ENCODE data around the gene CCDC107.
"Not testable (repeated sequence)": the region's sequence is repeated elsewhere in the genome, so short reads cannot be mapped to it uniquely, and the experiment has no call there.

The CCDC107 gene

DNA sequence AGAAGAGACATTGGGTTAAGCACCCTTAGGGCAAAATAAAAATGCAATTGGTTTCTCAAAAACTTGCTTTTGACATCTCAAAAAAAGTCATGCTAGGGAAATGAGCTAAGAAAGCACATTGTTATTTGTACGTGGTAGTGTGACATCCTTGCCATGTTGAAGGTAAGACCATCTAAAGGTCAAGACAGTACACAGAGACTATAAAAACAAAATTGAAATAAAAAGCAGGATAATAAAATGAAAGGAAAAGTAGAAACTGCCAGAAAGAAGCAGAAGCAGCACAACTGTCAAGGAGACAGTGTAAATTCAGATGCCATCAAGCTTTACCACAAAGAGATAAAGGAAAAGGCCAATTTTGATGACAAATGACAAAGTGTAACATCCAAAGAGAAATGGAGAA lies 18.9 kb upstream of the CCDC107 start:
- not testable (repeated sequence) for DNase-seq

DNA sequence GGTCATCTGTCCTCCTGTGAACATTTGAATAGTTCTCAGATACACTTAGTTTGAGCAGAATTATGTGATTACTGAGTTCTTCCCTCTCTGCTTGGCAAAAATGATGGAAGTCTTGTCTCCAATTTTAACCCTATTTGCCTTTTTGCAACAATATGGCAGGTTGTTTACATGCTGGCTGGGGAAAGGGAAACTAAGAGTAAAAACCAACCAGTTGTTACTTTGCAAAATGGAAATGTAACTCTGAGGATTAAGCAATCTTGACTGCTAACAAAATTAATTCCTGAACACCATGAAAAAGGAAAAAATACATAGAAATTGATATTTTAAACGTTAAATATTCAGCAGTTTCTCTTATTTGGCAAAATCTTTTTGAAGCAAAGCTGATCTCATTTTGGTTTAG lies 18.5 kb upstream of the CCDC107 start:
- no peak for DNase-seq

DNA sequence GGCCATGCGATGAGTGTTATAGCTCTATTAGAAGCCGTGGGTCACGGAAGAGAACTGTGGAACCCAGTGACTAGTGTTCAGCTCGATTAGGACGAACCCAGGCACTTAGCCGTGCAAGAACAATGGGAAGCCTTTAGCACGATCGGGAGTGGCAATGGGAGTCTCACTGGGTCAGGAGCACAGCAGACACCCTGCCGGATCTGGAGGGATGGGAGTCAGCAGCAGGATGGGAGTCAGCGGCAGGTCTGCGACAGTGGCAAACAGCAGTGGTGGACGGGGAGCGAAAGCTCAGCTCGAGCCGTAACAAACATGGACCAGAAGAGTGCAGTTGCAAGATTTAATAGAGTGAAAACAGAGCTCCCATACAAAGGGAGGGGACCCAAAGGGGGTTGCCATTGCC lies 17.7 kb upstream of the CCDC107 start:
- DNase-seq: not testable (repeated sequence)

DNA sequence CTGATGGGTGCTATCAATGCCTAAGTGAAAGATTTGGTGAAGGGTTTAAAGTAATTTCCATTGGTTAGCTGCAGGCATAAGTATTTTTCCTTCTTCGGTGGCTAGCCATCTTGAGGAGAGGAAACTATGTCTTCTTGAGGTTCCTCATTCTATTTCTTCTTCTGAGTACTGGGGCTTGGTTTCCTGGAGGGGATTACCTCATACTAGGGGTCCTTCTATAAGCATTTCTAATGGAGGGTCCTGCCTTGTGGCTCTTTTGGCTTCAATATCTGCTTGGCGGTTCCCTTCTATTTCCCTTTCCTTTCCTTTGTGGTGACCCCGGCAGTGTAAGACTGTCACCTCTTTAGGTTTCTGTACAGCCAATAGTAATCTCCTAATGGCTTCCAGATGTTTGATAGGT lies 16.6 kb upstream of the CCDC107 start:
- DNase-seq: not testable (repeated sequence)

DNA sequence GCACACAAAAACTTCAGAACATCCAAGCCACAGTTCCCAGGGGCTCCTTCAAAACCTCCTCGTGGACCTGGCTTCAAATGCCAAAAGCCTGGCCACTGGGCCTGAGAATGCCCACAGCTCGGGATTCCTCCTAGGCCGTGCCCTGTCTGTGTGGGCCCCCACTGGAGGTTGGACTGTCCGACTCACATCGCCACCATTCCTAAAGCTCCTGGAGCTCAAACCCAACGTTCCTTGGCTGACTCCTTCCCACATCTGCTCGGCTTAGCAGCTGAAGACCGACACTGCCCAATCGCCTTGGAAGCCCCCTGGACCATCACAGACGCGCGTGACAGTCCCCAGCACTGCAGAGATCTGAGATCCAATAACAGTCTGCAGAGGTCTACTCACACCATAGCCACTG lies 15.0 kb upstream of the CCDC107 start:
- DNase-seq: no peak

DNA sequence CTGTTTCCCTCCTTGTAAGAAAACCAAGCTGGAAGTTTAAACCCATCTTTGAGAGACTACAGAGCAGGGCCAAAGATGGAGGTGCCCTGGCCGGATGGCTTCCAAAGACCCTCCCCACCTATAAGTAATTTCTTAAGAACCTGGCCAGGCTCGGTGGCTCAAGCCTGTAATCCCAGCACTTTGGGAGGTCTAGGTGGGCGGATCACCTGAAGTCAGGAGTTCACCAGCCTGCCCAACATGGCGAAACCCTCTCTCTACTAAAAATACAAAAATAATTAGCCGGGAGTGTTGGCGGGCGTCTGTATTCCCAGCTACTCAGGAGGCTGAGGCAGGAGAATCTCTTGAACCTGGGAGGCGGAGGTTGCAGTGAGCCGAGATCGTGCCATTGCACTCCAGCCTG lies 12.4 kb upstream of the CCDC107 start:
- not testable (repeated sequence) for DNase-seq

DNA sequence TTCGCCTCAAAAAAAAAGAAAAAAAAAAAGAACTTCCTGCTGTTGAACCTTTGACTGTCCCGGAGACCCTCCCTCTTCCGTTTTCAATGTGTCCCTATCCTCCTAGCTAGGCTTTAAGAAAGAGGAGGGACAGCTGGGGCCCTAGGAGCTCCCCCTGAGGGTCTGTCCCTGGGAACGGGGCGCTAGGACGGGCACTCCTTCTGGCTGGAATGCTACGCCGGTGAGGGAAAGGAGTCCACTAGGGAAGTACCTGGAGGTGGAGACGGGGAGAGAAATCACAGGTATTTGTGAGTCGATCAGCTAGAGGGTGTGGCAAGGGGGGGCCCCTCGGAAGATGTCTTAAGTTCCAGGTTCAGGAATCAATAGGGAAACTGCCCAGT lies 11.9 kb upstream of the CCDC107 start:
- DNase-seq: no peak

DNA sequence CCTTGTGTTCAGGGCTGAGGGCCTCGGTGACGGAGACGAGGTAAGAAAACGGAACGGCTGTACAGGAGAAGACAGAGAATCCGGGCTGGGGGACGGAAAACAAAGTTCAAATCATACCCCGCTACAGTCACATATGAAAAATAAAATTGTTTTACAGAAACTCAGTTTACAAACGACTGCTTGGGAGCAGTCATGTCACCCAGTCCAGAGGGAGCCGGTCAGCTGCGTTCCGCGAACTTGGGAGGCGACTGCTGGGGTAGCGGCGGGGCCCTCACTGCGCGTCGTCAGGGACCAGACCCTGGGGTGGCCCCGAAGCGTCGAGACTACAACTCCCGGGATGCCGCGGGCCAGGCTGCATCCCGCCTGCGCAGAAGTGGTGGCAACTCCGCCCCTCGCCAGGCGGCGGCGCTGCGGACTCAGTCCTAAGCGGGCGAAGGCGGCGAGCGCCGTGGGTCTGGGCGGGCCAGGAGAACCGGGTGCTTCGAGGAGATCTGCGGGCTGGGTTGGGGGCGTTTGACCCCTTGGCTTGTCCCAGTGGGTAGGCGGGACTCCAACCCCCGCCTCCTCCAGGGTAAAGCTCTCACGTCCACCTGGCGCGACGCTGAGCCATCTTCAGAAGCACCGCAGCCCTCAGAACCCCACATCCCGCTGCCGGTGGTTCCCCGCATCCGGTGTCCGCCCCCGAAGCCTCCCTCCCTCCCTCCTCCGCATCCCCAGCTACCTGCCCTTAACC lies 11.4 kb upstream of the CCDC107 start:
- peak; percentile 95 to 96 for DNase-seq

DNA sequence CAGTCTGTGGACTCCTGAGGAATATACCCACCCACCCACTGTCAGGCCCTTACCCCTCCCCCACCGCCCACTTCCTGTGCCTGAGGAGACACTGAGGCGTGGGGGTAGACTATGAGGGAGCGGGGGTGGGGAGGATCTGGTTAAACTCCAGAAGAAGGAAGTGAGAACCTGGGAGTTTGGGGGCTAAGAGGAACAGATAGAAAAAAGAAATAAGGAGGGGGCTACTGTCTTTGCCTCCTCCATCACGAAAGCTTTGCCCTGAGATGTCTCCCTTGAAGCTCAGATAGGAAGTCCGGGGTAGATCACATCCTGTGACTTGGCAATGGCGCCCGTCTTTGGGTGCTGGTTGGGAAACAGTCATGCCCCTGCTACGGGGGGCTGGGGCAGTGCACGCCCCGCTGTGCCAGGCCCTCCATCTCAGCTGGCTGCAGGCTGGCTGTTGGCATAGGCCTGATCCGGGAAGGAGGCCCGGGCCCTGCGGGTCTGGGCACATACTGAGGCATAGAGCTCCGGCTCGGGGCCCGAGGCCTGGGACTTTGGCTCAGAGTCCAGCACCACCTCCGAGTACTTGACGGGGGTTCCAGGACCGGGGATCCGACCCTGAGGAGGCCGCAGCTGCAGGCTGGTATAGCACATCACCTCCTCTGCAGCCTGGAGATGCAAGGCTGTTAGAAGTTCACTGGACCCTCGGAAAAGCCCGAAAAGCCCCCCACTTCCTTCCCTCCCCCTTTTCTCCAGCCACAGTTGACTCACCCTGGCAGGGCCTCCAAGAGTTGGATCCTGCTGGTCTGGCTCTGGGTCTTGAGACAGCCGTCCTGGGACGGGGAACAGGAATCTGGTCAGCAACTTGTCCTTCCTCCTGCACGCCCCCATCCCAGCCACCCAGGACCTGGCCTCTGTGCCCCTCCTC lies 8.4 kb upstream of the CCDC107 start:
- DNase-seq: peak; percentile 66 to 69

DNA sequence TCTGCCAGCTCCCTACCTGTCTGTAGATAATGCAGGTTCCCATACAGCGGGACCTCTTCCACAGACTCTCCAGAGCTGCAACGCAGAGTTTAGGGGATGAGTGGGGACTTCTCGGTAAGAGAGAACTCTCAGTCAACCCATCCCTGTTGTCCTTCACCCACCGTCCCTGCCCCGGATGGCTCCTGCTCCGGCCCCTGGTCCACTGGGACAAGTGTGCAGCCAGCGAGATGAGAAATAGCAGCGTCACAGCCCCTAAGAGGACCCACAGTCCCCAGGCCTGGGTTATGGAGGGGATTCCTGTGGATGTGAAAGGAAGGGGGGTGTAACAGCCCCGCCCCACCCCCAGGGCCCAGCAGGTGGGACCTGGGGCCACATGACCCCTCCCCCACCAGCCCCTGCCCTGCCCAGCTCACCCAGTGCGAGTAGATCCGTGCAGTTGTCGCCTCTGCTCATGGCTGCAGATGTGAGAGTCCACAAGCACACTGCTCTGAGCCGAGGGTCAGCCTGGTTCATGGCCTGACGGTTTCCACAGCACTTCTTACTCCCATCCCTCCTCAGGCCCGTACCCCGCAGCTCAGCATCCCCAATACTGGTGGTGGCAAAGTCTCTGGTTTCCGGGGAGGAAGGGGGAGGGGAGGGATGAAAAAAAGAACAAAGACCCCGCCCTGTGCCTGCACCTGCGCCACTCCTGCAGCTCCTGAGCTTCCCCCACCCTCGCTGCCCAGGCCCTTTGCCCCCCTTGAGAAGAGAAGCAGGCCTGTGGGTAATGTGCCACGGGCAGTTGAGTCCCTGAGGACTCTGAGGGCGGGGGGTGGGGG lies 7.5 kb upstream of the CCDC107 start, which contains the start of gene SIT1:
SIT1 (minus strand) TSS at position 591 of the 818 bp plus-strand sequence; CDS start at position 513, 78 bp downstream.
- DNase-seq: peak; percentile 62 to 67

DNA sequence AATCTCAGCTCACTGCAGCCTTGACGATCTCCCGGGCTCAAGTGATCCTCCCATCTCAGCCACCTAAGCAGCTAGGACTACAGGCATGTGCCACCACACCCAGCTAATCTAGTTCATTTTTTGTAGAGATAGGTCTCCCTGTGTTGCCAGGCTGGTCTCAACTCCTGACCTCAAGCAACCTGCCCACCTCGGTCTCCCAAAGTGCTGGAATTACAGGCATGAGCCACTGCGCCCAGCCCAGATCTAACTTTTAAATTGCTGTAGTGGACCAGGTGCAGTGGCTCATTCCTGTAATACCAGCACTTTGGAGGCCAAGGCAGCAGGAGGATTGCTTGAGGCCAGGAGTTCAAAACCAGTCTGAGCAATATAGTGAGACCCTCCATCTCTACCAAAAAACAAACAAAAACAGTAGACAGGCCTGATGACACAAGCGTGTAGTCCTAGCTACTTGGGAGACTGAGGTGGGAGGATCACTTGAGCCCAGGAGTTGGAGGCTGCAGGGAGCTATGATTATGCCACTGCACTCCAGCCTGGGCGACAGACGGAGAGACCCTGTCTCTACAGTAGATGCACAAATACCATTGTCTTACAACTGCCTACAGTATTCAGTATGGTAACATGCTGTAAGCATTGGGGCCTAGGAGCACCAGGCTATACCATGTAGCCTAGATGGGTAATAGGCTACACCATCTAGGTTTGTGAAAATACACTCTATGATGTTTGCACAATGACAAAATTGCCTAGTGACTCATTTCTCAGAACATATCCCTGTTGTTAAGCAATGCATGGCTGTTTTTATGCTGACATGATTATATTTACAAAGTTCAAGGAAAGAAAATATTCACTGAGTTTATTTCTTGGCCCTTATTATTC lies 5.9 kb upstream of the CCDC107 start:
- DNase-seq: no peak

DNA sequence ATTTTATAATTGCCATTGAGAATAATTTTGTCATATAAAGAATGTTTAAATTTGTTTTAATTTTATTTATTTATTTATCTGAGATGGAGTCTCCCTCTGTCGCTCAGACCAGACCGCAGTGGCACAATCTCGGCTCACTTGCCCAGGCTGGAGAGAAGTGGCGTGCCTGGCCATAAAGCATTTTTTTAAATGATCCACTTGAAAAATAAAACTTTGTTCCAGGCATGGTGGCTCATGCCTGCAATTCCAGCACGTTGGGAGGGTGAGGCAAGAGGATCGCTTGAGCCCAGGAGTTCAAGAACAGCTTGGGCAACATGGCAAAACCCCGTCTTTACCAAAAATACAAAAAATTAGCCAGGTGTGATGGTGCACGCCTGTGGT lies 5.3 kb upstream of the CCDC107 start:
- DNase-seq: no peak

DNA sequence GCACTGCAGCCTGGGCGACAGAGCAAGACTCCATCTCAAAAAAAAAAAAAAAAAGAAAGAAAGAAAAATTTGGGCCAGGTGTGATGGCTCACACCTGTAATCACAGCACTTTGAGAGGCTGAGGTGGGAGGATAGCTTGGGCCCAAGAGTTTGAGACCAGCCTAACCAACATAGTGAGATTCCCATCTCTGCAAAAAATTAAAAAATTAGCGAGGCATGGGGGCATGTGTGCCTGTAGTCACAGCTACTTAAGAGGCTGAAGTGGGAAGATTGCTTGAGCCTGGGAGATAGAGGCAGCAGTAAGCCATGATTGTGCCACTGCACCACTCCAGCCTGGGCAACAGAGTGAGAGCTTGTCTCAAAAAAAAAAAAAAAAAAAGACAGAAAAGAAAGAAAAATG lies 4.5 kb upstream of the CCDC107 start:
- no peak for DNase-seq

DNA sequence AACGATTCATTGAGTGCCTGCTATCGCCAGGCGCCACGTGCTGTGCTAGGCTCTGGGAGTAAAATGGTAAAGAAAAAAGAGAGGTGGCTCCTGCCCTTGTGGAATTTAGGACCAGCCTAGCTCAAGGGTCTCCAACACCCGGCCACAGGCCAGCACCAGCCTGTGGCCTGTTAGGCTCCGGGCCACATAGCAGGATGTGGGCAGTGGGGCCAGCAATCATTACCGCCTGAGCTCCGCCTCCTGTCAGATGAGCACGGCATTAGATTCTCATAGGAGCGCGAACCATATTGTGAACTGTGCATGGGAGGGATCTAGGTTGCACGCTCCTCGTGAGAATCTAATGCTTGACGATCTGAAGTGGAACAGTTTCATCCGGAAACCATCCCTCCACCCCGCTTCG lies 1.7 kb upstream of the CCDC107 start:
- DNase-seq: no peak

DNA sequence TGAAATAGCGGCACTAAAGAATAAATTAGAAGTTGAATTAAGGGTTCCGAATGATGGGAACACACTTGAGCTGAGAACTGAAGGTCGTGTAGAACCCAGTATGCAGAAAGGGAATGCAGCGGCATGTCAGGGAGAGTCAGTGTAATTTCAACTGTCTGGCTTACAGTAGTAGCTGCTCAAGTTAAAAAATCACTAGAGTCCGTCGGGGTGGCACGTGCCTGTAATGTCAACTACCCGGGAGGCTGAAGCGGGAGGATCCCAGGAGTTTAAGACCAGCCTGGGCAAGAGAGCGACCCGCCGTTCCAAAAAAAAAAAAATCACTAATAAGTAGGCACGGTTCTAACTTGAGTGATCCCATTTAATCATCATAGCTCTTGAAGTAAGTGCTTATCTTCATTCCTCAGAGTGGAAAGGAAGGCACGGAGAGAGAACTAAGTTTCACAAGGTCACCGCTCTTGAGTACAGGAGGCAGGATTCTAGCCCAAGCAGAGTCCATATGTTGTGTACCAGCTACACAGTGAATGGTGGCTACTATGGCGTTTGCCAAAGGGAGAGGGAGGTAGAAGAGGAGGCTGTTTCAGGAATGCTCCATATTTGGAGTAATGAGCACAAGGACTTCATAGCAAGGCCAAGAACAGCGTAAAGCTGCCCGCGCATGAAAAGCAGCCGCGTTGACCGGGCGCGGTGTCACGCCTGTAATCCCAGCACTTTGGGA lies 1.1 kb upstream of the CCDC107 start:
- DNase-seq: no peak

DNA sequence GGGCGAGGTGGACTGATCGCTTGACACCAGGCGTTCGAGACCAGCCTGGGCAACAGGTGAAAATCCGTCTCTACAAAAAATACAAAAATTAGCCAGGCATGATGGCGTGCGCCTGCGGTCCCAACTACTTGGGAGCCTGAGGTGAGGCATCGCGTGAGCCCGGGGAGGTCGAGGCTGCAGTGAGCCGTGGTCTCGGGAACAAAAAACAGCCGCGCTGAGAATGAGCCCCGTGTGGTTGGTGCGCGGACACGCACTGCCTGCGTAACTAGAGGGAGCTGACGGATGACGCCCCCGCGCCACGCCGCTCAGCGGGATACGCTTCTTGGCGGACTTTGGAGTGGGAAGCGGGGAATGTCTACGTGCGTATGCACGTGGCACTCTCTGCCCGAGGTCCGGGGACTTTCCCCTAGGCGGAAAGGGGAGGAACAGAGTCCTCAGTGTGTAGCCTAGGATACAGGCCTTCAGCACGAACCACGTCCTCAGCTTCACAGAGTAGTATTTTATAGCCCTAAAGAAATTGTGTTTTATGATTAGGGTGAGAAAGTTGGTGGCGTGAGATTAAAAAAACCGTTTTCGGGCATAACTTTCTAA lies 451 bp upstream of the CCDC107 start, which contains the start of gene RMRP:
RMRP (minus strand) TSS at position 474 of the 591 bp plus-strand sequence.
- DNase-seq: peak; percentile 96

DNA sequence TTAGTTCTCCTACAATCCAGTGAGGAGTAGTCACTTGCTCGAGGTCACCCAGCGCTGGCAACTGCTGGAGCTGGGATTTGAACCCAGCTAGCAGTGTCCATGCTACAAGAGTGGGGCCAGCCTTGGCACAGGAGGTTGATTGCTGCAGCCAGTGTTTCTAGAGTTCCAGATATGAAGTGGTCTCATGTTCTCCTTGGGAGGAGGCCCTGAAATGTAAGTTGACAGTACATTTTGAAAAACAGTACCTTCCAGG lies 802 bp downstream of the CCDC107 start:
- no peak for DNase-seq

DNA sequence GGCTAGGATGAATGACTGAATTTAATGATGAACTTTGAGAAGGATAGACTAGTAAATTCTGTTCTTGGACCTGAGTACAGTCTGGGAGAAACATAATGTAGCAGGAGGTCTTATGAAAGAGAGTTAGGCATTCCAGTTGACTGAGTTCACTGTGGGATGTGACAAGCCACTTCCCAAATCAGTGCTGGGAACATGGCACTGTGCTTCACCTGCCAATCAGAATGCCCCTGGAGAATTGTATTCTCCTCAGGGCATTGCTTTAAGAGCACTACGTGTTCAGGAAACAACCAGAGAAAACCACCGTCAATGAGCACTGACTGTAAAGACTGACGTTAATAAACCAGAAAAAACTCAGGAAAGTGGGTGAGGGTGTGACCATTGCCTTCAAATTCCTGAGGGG lies 1.2 kb downstream of the CCDC107 start:
- DNase-seq: no peak

DNA sequence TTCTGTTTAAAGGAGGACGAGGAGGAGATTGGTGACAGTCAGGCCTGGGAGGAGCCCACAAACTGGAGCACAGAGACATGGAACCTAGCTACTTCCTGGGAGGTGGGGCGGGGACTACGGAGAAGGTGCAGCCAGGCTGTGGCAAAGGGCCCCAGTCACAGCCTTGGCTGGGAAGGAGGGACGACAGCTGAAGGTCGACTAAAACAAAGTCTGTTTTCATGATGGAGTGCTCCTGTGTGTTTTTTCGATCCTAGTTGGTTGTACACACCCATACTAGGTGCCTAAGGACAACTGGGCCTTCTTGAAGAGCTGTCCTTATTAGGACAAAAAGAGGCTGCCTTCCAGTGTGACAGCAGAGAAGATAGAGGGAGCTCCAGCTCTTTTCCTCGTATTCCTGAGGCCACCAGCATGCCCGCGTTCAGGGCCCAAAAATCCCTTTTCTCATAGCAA lies 2.9 kb downstream of the CCDC107 start:
- no peak for DNase-seq

DNA sequence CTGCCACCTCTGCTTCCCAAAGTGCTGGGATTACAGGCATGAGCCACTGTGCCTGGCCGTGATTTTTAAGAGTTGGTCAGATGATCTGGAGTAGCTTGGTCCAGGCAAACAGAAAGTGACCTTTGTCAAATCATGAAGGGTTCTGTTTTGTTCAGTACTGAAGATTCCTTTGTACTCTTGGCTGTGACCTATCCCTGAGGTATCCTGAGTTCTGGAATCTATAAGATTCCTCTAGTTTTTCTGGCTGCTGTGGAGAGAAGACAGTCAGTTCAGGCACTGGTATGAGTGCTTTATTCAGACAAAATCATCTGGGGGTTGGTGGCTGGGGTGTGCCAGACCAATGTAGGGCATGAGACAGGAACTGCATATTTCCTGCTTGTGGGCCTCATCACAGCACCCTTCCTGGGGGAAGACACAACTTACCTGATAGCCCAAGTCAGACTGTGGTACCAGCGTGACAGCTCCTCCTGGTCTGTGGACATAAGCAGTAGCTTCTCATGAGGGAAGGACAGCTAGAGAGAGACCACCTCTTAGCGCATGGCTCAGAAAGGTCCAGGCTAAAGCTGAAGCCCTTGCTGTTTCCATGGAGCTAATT lies 3.8 kb downstream of the CCDC107 start:
- no peak for DNase-seq

DNA sequence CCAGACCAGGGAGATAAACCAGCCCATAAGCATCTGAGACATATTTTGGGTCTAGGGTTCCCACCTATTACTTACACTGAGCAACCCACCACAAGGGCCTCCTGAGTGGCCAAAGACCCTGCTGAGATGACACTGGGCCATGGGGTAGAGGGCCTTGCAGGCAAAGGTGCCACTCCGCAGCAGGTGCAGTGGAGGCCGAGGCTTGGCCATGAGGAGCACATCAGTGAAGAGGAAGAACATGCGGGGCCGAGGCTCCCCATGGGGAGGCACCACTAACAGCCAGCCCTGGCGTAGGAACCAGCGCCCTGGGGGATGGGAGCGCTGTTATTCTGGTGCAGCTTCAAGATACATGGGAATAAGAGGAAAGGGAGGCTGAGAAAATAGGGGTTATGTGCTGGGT lies 4.3 kb downstream of the CCDC107 start:
- DNase-seq: no peak
